Measurements from ENCODE around the gene MYH8. TPM values are rescaled to one million over a fixed set of nuclear protein-coding genes. Genes with fewer than 3 reads are reported as not detected.

Gene MYH8
- total RNA-seq, 1 donor from 2014 or later: not detected

- no peak for TF ChIP-seq CTCF (conservative IDR thresholded peaks at IDR 0.05)
- Mint-ChIP-seq H3K4me3 (no peak overlapping the region), H3K27ac (ENCODE audit: unreplicated experiment) (no peak overlapping the region), H3K36me3 (ENCODE audit: low read depth) (no peaks in the 10 kb centered on the region), H3K4me1 (no peaks in the 10 kb centered on the region), H3K9me3 (peaks cover 3% of the 10 kb centered on the region), H3K27me3 (ENCODE audit: low read depth) (peaks cover 5% of the 10 kb centered on the region)
- DNase-seq (ENCODE audit: low read depth, low spot score): no peak
Observed at GRCh38 chr17:10428781-10429180, 7.0 kb upstream of the MYH8 start.

- Mint-ChIP-seq H3K27me3 (ENCODE audit: low read depth) (no peaks in the 10 kb centered on the region), H3K9me3 (no peaks in the 10 kb centered on the region), H3K4me1 (no peaks in the 10 kb centered on the region), H3K27ac (ENCODE audit: unreplicated experiment) (no peak overlapping the region), H3K4me3 (no peak overlapping the region), H3K36me3 (ENCODE audit: low read depth) (no peaks in the 10 kb centered on the region)
- no peak for DNase-seq (ENCODE audit: low read depth, low spot score)
- no peak for TF ChIP-seq CTCF (conservative IDR thresholded peaks at IDR 0.05)
Observed at GRCh38 chr17:10421211-10421610, 539 bp downstream of the MYH8 start.

- Mint-ChIP-seq H3K27me3 (ENCODE audit: low read depth) (no peaks in the 10 kb centered on the region), H3K4me3 (no peak overlapping the region), H3K36me3 (ENCODE audit: low read depth) (no peaks in the 10 kb centered on the region), H3K27ac (ENCODE audit: unreplicated experiment) (no peak overlapping the region), H3K9me3 (no peaks in the 10 kb centered on the region), H3K4me1 (no peaks in the 10 kb centered on the region)
- no peak for TF ChIP-seq CTCF (conservative IDR thresholded peaks at IDR 0.05)
- DNase-seq (ENCODE audit: low read depth, low spot score): no peak
Observed at GRCh38 chr17:10420811-10421210, 939 bp downstream of the MYH8 start.

DNA sequence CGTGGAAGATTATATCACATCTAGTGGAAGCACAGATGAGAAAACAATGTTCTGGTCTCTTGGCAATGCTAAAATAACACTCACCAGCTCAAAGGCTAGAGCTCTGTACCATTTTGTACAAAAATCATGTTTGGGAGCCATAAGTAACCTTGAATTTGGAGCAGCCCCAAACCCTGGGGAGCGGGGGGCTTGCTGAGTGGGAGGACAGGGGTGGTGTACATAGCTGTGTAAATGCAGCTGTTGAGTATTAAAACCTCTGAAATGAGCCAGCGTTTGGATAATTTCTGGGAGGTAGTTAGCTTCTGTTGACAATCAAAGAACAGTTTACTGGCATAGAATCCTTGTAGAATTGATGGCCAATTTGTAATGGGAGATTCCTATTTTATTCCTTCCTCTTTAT lies 4.3 kb downstream of the MYH8 start:
- no peak for TF ChIP-seq CTCF (conservative IDR thresholded peaks at IDR 0.05)
- Mint-ChIP-seq H3K27ac (ENCODE audit: unreplicated experiment) (no peak overlapping the region), H3K9me3 (no peaks in the 10 kb centered on the region), H3K4me1 (no peaks in the 10 kb centered on the region), H3K4me3 (no peak overlapping the region), H3K36me3 (ENCODE audit: low read depth) (no peaks in the 10 kb centered on the region), H3K27me3 (ENCODE audit: low read depth) (no peaks in the 10 kb centered on the region)
- DNase-seq (ENCODE audit: low read depth, low spot score): no peak

- Mint-ChIP-seq H3K4me1 (no peaks in the 10 kb centered on the region), H3K9me3 (no peaks in the 10 kb centered on the region), H3K36me3 (ENCODE audit: low read depth) (no peaks in the 10 kb centered on the region), H3K27ac (ENCODE audit: unreplicated experiment) (no peak overlapping the region), H3K4me3 (no peak overlapping the region), H3K27me3 (ENCODE audit: low read depth) (no peaks in the 10 kb centered on the region)
- DNase-seq (ENCODE audit: low read depth, low spot score): no peak
- no peak for TF ChIP-seq CTCF (conservative IDR thresholded peaks at IDR 0.05)
Observed at GRCh38 chr17:10415161-10415560, 6.6 kb downstream of the MYH8 start.

DNA sequence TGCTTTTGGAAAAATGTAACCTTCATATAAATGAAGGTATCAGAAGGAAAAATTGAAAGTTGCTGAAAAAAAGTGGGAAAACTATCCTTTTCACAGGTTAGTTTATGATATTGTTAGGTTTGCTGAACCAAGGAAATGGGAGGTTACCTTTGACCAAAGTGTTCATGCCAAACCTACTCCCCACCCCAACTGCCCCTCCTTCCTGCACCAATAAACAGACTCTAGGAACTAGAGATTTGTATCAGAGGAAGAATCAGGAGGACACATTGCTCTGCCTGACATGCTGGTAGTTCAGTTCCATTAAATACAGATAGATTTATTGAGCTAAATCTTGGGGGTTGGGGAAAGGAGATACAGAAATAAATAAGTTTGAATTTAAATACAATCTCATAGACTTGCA lies 18.2 kb downstream of the MYH8 start:
- Mint-ChIP-seq H3K27me3 (ENCODE audit: low read depth) (no peaks in the 10 kb centered on the region), H3K9me3 (peaks cover 2% of the 10 kb centered on the region), H3K4me3 (no peak overlapping the region), H3K27ac (ENCODE audit: unreplicated experiment) (no peak overlapping the region), H3K4me1 (no peaks in the 10 kb centered on the region), H3K36me3 (ENCODE audit: low read depth) (no peaks in the 10 kb centered on the region)
- TF ChIP-seq CTCF (conservative IDR thresholded peaks at IDR 0.05): no peak
- no peak for DNase-seq (ENCODE audit: low read depth, low spot score)
